ENCODE measurements around the gene EVI5.
"Not testable (repeated sequence)": the region's sequence is repeated elsewhere in the genome, so short reads cannot be mapped to it uniquely, and the experiment has no call there.

The EVI5 gene

DNA sequence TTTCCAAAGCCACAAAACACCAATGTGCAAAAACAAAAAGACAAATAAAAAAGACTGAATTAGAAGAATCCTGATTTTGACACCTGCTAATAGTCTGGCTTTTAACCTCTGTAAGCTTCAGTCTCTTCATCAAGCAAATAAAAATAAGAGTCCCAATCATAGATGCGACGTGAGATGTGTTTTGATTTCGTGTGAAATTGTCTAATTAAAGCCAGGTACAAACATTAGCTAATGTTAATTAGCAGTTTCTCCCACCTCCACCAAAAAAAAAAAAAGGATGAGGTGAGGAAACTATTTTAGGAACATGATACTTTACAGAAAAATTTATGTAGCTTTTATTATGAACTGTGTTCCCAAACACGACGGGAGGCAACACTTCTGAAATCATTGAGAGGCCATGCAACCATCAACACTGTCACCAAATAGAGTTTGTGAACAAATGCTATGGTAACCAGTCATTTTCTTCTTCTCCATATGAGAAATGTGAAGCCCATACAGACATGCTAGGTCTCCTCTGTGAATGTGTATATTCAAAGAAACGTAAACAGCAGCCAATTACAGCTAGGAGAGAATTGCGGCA, 6.7 kb upstream of the EVI5 start:
- DNase-seq: no peak

DNA sequence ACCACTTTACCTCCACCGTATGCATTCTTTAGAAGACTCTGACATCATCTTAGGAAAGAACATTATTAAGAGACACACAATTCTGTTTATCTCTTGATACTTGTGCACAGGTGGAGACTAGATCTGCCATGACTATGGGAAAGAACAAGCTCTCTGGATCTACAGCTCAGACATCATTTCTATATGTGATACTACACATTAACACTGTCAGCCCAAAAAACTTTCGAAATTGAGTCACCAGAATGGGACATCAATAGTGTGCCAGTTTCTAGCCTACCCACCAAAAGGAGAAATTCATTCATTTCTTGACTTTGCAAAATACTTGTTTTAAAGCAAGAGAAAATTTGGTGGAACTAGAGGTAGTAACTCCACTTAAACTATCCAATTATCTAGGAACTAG, 6.0 kb upstream of the EVI5 start:
- no peak for DNase-seq

DNA sequence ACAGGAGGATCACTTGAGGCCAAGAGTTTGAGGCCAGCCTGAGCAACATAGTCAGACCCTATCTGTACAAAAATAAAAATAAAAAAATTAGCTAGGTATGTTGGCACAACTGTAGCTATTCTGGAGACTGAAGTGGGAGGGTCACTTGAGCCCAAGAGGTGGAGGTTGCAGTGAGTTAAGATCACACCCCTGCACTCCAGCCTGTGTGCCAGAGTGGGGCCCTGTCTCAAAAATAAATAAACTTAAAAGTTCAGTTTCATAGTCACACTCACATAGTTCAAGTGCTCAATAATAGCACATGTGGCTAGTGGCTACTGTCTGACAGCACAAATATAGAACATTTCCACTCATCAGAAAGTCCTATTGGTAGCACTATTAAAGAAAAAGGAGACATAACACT, 5.2 kb upstream of the EVI5 start:
- no peak for DNase-seq

DNA sequence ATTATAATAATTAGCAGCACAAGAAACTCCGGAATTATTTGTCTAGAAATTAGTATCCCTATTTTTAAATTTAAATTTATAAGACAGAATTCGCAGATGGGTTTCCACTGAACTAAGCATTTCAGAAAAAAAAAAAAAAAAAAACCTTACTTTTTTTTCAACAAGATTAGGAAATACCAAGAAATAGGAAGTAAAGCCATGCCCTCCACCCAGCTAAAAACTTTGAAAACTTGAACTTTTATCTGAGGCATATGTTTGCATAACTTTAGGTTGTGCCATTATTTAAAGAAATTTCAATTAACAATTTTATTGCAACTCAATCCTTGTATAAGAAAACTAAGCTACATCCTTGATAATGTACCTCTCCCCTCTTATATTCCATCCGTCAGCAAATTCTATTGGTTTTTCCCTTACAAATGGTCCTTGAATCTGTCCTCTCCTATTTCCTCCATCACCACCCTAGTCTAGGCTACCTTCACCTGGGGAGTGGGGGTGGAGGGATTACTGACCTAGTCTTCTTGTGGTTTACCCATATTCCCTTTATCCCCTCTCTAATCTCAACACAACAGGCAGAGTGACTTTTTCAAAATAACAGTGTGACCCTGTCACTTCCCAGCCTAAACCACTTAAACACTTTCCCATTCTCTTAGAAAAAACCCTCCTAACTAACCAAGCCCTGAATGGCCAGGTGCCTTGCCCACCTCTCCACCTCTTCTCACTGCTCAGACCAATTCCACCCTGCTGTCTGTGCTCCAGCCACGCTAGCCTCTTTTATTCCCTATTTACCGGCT, 1.4 kb upstream of the EVI5 start:
- no peak for DNase-seq

DNA sequence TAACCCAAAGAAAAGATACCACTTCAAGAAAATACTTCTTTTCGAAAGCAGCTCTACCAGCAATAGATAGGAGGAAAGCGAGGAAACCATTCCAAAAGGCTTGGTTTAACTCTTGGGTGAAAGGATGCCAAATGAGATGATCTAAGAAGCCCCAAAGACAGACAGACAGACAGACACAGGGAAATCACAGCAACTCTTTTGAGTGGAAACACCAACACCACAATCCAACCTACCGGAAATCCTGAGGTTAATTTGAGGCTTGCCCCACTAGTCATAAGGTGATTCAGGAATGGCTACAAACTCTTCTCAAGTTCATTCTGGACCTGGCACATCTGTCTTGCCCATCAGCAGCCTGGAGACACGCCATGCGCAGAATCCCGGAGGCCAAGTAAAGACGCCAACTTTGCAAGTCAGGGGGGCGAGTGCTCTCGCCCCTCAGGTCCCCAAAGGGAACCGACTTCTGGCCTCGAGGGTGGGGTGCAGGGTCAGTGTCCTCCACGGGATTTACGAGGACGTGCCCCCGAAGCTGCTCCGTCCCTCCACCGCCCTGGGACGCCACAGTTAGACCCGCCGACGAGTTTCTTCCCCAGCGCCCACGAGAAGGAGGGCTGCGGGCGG, 778 bp downstream of the EVI5 start:
- DNase-seq: no peak

DNA sequence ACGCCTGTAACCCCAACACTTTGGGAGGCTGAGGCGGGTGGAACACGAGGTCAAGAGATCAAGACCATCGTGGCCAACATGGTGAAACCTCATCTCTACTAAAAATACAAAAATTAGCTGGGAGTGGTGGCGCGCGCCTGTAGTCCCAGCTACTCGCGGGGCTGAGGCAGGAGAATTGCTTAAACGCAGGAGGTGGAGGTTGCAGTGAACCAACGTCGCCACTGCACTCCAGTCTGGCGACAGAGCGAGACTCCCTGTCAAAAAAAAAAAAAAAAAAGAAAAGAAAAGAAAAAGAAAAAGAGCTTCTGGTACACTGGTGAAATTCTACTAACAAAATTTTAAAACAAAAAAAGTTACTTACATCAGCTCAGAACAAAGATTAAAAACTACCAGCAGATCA, 1.4 kb downstream of the EVI5 start:
- DNase-seq: not testable (repeated sequence)

DNA sequence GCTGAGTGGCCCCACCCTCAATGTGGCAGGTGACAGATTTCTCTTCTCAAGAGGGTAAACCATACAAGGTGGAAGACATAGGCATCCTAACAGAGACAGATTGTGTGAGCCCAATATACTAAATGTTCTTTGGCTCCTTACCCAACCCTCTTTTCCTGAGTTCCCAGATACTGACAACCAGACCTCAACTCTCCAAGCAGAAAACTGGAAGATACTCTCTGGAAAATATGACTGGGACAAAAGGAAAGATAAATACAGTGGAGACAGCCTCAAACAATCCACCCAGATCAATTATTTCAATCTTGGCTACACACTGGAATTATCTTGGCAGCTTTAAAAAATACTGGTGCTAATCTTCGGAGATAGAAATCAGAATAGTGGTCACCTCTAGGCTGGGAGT, 6.5 kb downstream of the EVI5 start:
- DNase-seq: no peak

DNA sequence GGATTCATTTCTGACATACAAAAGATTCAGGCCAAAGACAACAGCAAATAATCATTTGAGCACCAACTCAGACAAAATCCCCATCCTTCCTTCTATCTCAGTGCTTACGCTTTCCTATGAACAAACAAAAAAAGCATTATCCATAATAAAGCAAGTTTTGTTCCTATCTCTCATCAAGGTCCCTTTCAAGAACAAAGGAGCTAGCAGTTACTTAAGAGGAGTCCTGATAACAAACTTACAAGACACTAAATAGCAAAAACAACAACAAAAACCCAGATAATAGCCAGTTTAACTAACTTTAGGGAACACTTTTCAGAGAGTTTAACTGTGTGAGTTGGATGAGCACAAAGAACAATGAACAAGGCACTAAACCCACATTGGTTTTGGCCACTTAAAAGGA, 10.5 kb downstream of the EVI5 start:
- DNase-seq: no peak

DNA sequence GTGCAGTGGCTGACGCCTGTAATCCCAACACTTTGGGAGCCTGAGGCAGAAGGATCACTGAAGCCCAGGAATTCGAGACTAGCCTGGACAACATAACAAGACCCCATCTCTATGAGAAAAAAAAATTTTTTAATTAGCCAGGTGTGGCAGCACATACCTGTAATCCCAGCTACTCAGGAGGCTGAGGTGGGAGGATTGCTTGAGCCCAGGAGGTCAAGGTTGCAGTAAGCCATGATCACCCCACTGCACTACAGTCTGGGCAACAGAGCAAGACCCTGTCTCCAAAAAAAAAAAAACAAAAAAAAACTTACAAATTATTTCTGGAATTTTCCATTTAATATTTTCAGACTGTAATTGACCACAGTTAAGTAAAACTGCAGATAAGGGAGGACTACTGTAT, 11.2 kb downstream of the EVI5 start:
- not testable (repeated sequence) for DNase-seq

DNA sequence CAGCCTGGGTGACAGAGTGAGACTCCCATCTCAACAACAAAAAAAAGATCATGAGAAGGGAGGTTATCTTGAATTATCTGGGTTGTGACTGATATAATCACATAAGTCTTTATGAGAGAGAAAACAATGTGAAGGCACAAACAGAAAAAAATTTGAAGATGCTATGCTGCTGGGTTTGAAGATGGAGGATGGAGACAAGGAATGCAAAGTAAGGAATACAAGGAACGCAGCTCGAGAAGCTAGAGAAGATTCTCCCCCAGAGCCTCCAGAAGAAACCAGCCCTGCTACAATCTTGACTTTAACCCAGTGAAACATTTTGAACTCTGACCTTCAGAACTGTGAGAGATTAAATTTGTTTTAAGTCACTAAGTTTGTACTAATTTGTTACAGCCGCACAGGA, 15.1 kb downstream of the EVI5 start:
- no peak for DNase-seq

DNA sequence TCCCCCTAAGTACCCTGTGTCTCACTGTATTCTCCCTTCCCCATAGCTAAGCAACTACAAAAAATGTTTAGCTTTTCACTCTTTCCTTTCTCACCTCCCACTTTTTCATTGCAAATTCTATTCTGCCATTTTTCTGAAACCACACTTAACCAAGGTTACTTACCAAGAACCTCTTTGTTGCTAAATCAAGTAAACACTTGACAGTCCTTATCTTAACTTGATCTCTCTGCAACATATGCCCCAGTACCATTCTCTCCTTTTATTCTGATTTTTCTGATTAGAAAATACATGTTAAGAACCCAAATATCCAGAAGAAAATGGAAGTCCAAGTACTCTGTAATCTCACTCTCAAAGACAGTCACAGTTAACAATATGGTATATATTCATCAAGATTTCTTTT, 16.0 kb downstream of the EVI5 start:
- DNase-seq: no peak

DNA sequence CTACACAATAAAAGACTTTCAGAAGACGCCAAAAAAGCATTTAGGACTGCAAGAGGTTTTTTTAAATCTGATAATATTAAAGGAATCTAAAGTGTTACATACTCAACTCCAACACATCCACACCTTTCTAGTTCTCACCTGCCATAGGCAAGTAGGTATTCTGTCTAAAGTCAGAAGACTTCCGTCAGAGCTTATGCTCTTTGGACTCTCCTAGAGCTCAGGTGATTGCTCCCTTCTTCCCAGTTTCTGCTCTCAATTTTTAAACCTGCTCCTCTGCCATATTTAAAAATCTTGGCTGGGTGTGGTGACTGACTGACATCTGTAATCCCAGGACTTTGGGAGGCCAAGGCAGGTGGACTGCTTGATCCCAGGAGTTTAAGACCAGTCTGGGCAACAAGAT, 16.6 kb downstream of the EVI5 start:
- no peak for DNase-seq

DNA sequence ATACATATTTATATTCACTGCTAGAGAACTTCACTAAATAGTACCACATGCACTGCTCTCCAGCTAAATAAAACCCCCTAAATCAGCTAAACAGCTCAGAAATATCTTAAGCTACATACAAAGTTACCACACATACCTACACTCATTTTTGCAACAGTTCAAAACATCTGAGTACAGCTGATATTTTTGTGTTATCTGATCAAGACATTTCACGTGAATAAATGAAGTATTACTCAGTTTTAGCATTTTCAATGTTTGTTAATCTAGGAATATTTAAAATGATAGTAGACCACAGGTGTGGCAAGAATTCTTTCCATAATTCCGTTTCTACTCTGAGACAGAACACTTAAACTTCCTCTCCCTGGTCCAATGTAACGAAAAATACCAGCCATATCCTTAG, 20.8 kb downstream of the EVI5 start:
- no peak for DNase-seq

DNA sequence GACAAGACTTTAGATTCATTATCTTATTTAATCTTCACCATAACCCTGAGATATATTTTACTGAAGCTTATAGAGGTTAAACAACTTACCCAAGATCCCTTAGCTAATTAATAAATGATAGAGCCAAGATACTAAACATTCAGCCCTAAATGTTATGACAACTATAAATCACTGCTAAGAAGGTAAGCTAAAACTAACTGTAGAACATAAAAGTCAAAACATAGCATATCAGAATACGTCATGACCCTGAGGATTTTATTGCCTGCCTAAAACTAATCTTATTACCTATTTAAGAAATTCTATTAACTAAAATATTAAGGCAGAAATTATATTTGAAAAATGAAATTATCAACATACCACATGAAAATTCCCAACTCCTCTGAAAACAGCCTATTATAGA, 22.6 kb downstream of the EVI5 start:
- DNase-seq: no peak

DNA sequence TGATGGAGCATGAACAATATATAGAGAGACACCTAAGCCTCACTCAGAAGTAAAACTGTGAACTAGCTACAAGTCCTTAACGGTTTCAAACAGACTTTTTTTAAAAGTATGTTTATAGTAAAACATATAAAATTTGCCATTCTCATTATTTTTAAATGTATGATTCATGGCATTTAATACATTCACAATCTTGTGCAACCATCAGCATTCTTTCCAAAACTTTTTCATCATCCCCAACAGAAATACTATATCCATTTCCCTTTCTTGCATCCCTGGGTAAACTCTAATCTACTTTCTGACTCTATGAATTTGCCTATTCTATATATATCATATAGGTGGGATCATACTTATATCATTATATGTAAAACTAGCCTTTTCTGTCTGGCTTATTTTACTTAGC, 25.5 kb downstream of the EVI5 start:
- DNase-seq: no peak

DNA sequence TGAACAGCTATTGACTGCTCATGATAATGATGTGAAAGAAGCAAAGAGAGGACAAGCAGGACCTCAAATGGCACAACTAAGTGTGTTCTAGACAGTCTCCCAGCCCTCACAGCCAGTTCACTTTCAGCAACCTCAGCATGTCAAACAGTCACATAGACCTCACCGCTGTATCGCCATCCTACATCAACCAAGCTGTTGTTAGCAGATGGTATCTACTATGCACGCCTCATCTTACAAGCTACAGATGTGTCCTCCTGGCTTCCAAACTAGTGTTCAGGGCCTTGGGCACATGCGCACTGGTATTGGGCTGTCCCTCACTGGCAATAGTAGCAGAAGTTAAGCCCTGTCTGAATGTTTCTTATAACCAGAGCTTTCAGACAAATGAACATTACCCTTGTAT, 28.4 kb downstream of the EVI5 start:
- DNase-seq: no peak

DNA sequence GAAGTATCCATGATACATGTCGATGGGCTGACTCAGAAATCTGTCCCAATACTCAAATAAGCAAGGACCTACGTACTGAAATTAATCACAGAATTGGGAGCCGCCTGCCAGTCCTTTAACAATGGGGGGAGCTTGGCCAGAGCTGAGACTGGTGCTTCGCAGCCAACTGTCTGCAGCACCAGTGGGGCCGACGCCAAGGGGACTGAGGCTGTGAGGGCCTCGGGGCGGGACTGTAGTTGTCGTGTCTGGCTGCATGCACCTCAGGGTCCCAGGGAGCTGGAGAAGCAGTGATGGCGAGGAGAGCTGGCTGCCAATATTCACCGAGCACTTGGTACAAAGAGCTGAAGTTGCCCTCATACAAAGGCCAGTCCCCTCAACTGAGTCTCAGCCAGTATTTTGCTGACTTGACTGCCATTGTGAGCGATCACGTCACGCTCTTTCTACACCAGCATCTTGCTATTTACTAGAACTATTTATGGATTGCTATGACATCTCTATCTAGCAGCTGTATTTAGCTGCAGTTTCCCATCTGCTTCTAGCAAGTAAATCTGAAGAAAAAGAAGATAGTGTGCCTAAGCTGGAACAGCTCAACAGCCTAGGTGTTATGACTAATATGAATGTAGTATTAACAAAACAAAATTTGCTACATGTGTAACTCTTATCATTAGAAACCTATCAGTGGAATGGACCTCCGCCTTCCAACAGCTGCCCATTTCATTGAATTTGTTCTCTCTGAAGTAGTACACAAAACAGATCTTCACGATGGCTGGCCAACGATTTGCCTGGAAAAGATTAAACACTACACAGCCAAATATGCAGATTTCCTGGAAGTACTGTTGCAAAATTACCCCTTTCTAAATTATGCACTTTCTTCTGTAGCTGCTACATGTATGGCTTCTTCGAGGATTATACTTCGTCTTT, 29.1 kb downstream of the EVI5 start:
- DNase-seq: no peak

DNA sequence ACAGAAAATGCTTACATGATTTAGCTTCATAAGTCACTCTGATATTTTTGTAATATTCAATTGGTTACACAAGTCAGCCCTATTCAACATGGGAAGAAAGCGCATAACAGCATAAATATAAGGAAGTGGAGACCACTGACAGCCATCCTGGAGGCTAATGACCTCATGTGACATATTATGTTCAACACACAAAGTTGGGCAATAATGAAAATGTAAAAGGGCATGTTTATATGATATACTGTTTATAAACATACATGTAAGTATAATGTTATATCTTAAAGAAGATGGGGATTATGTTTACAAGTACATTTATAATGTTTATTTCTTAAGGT, 30.2 kb downstream of the EVI5 start:
- DNase-seq: no peak

DNA sequence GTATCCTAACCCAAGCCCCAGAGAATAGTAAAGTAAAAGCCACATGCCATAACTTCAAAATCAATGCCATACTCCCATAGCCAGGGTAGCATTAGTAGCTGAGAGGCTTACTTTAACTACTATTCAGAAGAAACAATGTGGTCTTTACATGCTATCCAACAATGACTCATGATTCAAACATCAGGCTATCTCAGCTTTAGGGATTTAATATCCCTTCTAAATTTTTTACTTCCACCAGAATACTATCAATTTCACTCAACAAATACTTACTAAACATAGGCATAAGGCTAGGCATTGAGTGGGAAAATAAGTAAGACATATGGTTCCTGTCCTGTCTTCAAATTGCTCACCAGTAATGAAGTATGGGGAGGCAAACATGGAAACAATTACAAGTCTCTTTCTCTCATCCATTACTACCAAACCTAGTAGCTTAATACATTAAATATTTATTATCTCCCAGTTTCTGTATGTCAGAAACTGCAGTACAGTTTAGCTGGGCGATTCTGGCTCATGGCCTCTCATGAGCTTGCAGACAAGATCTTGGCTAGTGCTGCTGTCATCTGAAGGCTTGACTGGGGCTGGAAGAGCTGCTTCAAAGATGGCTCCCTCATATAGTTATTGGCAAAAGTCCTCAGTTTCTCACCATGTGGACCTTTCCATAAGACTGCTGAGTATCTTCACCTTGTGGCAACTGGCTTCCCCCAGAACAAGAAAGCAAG, 30.7 kb downstream of the EVI5 start:
- no peak for DNase-seq

DNA sequence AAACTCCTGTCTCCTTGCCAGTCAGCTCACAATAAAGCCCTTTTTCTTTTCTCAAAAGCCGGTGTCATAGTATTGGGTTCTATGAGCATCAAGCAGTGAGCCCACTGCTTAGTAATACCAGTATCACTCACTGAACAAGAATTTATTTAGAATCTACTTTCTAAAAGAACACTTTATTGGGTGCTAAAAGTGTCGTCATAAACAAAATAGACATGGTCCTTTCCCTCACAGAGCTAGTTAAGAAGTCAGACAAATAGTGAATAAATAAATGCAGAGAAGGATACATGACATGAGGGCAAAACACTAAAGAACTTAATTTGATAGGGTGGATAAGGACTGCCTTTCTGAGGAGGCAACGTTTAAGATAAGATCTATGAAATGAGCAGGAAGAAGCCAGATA, 32.2 kb downstream of the EVI5 start:
- DNase-seq: no peak

DNA sequence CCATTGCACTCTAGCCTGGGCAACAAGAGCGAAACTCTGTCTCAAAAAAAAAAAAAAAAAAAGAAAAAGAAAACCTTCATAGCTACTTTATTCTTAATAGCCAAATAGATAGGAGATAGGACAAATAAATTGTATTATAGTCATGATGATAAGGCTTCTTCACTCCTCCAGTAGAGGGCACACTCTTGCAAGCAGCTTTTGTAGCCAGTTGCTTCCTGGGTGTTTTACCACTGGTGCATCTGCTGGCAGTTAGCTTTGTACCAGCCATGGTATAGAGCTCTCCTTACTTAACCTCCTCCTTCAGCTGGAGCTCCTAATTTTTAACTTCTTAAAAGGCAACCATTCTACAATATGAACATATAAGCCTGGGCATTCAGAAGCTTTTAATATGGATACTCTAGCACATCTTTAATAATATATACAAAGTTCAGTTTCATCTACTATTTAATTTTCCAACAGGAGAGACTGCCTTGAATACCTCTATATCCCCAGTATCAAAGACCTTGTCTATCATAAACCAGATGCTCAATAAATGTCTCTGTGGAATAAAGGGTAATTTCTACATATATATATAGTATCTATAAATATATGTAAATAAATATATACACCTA, 35.8 kb downstream of the EVI5 start:
- peak; percentile 60 for DNase-seq

DNA sequence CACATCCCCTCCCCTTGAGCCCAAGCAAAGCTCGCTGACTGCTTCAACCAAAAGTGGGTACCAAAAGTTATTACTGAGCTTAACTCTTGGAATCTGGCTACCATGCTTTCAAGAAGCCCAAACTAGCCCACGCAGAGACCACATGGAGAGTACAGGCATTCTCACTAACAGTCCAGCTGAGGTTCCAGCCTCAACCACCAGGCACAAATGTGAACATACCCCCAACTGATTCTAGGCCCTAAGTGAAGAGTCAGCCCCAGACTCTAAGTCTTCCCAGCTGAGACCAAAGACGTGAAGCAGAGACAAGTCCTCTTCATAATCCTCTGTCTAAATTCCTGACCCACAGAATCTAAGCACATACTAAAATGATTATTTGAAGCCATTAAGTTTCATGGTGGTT, 36.8 kb downstream of the EVI5 start:
- DNase-seq: no peak

DNA sequence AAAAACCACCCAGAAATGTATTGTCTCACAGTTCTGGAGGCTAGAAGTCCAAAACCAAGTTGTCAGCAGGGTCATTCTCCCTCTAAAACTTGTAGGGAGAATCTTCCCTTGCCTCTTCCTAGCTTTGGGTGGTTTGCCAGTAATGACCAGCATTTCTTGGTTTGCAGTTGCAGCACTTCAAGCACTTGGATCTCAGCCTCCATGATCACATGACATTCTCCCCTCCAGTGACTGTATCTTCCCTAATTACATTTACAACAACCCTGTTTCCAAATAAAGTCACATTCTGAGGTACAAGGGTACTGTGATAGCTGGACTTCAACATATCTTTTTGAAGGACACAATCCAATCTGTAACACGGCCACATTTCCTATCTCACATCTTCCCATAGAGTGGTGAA, 37.2 kb downstream of the EVI5 start:
- DNase-seq: no peak
